ENCODE results near the gene PRR19. TPM values are rescaled to one million over a fixed set of nuclear protein-coding genes. Genes with fewer than 3 reads are reported as not detected.
A peak's percentile ranks its signal among the peaks of the same experiment; 100 is the strongest.

PRR19 gene
- total RNA-seq, 2 experiments from 2014 or later: 0.40 to 1.4 TPM

DNA sequence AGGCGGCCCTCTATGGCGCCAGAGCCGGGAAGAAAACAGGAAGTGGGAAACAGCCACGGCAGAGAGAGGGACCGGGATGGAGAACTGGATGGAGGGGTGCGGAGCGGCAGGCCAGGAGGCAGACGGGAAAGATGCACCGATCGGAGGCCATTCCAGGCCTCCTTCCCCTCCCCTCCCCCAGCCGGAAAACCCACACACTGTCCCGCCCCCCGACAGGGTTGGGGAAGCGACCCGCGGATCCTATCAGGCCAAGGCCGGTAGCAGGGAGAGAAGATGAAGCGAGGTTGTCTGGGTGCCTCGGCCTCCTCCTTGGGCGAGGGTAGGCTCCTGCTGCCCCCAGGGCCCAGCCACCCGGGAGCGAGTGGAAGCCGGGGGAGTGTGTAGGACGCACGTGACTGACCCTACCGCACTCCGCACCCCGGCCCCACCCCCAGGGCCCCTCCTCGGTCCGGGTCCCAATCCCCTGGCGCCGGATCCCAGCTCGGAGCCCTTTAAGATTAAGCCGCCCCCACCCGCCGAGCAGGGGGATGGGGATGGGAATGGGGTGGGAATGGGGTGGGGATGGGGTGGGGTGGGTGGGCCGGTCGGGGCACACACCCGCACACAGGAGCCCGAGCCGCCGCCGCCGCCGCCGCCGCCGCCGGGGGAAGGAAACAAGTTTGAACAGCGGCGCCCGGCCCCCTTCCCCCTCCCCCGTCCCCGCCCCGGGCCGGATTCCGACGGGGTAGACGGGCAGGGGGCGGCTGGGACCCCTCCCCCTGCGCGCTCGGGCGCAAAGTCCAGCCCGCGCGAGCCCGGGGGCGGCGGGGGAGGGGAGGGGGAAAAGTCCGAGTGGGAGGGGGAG is 48.5 kb upstream of the PRR19 start:
- Histone ChIP-seq H3K4me3 (ENCODE audit: low read depth, low read length, poor library complexity, severe bottlenecking) (peak overlapping the region; percentile 99), H3K36me3 (ENCODE audit: insufficient read depth, low read length) (peaks cover 12% of the 10 kb centered on the region), H3K4me1 (ENCODE audit: insufficient read depth, low read length, poor library complexity, severe bottlenecking) (peaks cover 25% of the 10 kb centered on the region), H3K79me2 (ENCODE audit: insufficient read depth, low read depth, low read length) (peaks cover 28% of the 10 kb centered on the region; the same call in 1 of the 2 replicates), H4K20me1 (ENCODE audit: insufficient read depth, low read length) (no peaks in the 10 kb centered on the region; the same call in 1 of the 2 replicates), H3K27ac (ENCODE audit: low read depth, low read length, poor library complexity, severe bottlenecking) (peak overlapping the region; percentile 77), H3K9me2 (ENCODE audit: insufficient read depth, low read length) (no peaks in the 10 kb centered on the region), H3K9me3 (ENCODE audit: low read length) (no peaks in the 10 kb centered on the region), H3K4me2 (ENCODE audit: low read length) (peak overlapping the region; percentile 88), H2AFZ (ENCODE audit: low read length) (peak overlapping the region; percentile 20; the same call in 1 of the 2 replicates)
- POLR2A ChIA-PET: interaction anchor here (0.7 kb wide), 1 partner anchor 11 kb away, joined by 3 read pairs; no protein-coding TSS in a partner anchor
- intact Hi-C loops (cut with micrococcal nuclease; ENCODE audit: unreplicated experiment): no loop called here
- TF ChIP-seq, protein P1, sequence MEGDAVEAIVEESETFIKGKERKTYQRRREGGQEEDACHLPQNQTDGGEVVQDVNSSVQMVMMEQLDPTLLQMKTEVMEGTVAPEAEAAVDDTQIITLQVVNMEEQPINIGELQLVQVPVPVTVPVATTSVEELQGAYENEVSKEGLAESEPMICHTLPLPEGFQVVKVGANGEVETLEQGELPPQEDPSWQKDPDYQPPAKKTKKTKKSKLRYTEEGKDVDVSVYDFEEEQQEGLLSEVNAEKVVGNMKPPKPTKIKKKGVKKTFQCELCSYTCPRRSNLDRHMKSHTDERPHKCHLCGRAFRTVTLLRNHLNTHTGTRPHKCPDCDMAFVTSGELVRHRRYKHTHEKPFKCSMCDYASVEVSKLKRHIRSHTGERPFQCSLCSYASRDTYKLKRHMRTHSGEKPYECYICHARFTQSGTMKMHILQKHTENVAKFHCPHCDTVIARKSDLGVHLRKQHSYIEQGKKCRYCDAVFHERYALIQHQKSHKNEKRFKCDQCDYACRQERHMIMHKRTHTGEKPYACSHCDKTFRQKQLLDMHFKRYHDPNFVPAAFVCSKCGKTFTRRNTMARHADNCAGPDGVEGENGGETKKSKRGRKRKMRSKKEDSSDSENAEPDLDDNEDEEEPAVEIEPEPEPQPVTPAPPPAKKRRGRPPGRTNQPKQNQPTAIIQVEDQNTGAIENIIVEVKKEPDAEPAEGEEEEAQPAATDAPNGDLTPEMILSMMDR (conservative IDR thresholded peaks at IDR 0.05; ENCODE audit: low read length): no peak
- TF ChIP-seq EZH2phosphoT487 (IDR thresholded peaks at IDR 0.05; ENCODE audit: borderline replicate concordance, low read depth, low read length): no peak
- BruUV-seq (replicated peaks): no TSS peak
- CTCF ChIA-PET (ENCODE audit: unreplicated experiment): no interaction called here
- DNase-seq (ENCODE audit: low spot score): peak; percentile 62

DNA sequence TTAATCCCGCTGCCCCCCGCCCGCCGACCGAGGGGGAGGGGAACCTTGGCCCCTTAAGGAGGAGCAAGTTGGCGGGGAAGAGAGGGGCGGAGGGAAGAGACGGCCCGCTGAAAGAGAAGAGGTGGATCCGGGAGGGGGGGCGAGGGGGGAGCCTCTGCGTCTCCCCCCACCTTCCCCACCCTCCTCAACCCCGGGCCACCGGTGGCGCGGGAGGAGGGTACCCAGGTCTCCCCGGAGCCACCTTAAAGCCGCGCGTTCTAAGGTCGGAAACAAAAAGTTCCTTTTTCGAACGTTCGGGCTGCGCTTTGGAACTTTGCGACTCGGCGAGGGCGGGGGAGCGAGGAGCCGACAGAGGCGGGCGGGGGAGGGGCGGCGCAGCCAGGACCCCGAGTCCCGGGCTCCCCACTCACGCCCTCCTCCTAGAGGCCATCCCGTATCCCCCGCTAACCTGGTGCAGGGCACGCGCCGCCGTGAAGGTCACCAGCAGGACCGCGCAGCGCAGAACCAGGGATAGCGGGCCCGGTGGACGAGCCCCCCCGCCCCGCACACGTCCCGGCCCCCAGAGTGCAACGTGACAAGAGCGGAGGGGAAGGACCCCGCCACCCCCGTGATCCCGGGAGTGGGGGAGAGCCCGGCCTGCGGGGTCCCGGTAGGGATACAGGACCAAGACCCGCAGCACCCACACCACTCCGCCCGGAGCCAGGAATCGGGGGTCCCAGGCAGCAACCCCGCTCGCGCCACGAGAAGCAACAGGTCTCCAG is 47.7 kb upstream of the PRR19 start:
- peak overlapping the region; percentile 77 for H3K27ac ChIP-seq (ENCODE audit: low read depth, low read length, poor library complexity, severe bottlenecking)
- peak overlapping the region; percentile 88 for H3K4me2 ChIP-seq (ENCODE audit: low read length)
- H3K36me3 ChIP-seq (ENCODE audit: insufficient read depth, low read length): peaks cover 12% of the 10 kb centered on the region
- no TSS peak for BruUV-seq (replicated peaks)
- peaks cover 28% of the 10 kb centered on the region; the same call in 1 of the 2 replicates for H3K79me2 ChIP-seq (ENCODE audit: insufficient read depth, low read depth, low read length)
- CTCF ChIA-PET (ENCODE audit: unreplicated experiment): no interaction called here
- no peaks in the 10 kb centered on the region for H3K9me2 ChIP-seq (ENCODE audit: insufficient read depth, low read length)
- H3K4me3 ChIP-seq (ENCODE audit: low read depth, low read length, poor library complexity, severe bottlenecking): peak overlapping the region; percentile 99
- no peaks in the 10 kb centered on the region; the same call in 1 of the 2 replicates for H4K20me1 ChIP-seq (ENCODE audit: insufficient read depth, low read length)
- peak; percentile 85 for DNase-seq (ENCODE audit: low spot score)
- POLR2A ChIA-PET: no interaction called here
- H3K4me1 ChIP-seq (ENCODE audit: insufficient read depth, low read length, poor library complexity, severe bottlenecking): peaks cover 25% of the 10 kb centered on the region
- no peaks in the 10 kb centered on the region for H3K9me3 ChIP-seq (ENCODE audit: low read length)
- intact Hi-C loops (cut with micrococcal nuclease; ENCODE audit: unreplicated experiment): no loop called here
- peak overlapping the region; percentile 20; the same call in 1 of the 2 replicates for H2AFZ ChIP-seq (ENCODE audit: low read length)
- TF ChIP-seq EZH2phosphoT487 (IDR thresholded peaks at IDR 0.05; ENCODE audit: borderline replicate concordance, low read depth, low read length): no peak
- TF ChIP-seq, protein P1 (conservative IDR thresholded peaks at IDR 0.05; ENCODE audit: low read length): 0 out of 2 replicates have a peak, but pooled peaks have one; percentile 21
